ENCODE data around the gene LILRB3.

GRCh38 chr19:54189735-54190502 lies 32.9 kb downstream of the LILRB3 start:
- TF ChIP-seq CTCF (conservative IDR thresholded peaks at IDR 0.05 in 1 of 2, IDR thresholded peaks at IDR 0.05 in 1 of 2; ENCODE audit: low read depth in 1 of 2, low read length in 2 of 2) (no peak), EZH2 (IDR thresholded peaks at IDR 0.05; ENCODE audit: low read length, missing control alignments) (no peak)
